Prostate gland (tissue), 2 donors: ENCODE data around the gene RALGPS1. TPM values are rescaled to one million over a fixed set of nuclear protein-coding genes. Genes with fewer than 3 reads are reported as not detected.
A peak's percentile ranks its signal among the peaks of the same experiment; 100 is the strongest.

Experiments used
- DNase-seq: peaks from one replicate; pipeline ENCODE4 v3.0.0-alpha.2; 2019; ENCODE audit warnings: low spot score
- H3K27ac ChIP-seq, 2 donors: fragments of 200-600 bp; sonication (generic); 2 replicates each; pipeline ENCODE4 v1.5.1; 2017 to 2019
- H3K27me3 ChIP-seq: fragments of 200-600 bp; sonication (generic); replicated peaks from 2 replicates; pipeline ENCODE4 v1.5.1; 2019; ENCODE audit not compliant: insufficient read depth
- H3K36me3 ChIP-seq, 2 donors: fragments of 200-600 bp; sonication (generic); 1 replicate in 1 of 2; 2 replicates in 1 of 2; pipeline versions ENCODE4 v1.5.1 to v1.8.1; 2017 to 2019
- H3K4me1 ChIP-seq: fragments of 200-600 bp; sonication (generic); replicated peaks from 2 replicates; pipeline ENCODE4 v1.5.1; 2019
- H3K4me3 ChIP-seq, 2 donors: fragments of 200-600 bp; sonication (generic); 2 replicates each; pipeline ENCODE4 v1.5.1; 2017 to 2019
- H3K9me3 ChIP-seq: fragments of 200-600 bp; sonication (generic); 2 replicates; pipeline ENCODE4 v1.5.1; 2017
- CTCF ChIP-seq, 4 experiments: fragments of 200-600 bp in 2 of 4; fragments of 450-650 bp in 2 of 4; sonication (generic) in 2 of 4; IDR thresholded peaks; 1 replicate in 3 of 4; 2 replicates in 1 of 4; pipeline ENCODE4 v1.5.1; 2016 to 2019; ENCODE audit warnings: antibody characterized with exemption in 4 of 4, mild to moderate bottlenecking in 2 of 4, moderate library complexity in 2 of 4
- POLR2A ChIP-seq: fragments of 450-650 bp; IDR thresholded peaks from one replicate; pipeline ENCODE4 v1.6.1; 2016; ENCODE audit warnings: antibody characterized with exemption, mild to moderate bottlenecking
- POLR2AphosphoS5 ChIP-seq: sonication (generic); formaldehyde crosslinking; IDR thresholded peaks from one replicate; pipeline ENCODE4 v1.6.1; 2017; ENCODE audit warnings: antibody characterized with exemption
- WGBS: methylation state at CpG from one replicate; pipeline ENCODE4 v1.1.5; 2018; 5-methylcytosine and 5-hydroxymethylcytosine counted together
- intact Hi-C: fragments of 100-400 bp; cut with DNase I; formaldehyde crosslinking; loops from one replicate; pipeline ENCODE4 v1.14.2; 2022
- total RNA-seq, 2 donors: library from RNA; depleted of rRNA; stranded (reverse); fragments of >200 nt; gene quantifications; one replicate each; pipeline ENCODE4 v1.1.0, GENCODE V29; 2016

Gene RALGPS1
- total RNA-seq, 2 donors from 2014 or later, result 14.7 to 20.7 TPM

- DNase-seq, result no peak
- intact Hi-C loops, result loop anchor here (5.0 kb wide), 1 partner anchor 135 kb away; no protein-coding TSS in a partner anchor
- no peaks in the 10 kb centered on the region for H3K36me3 ChIP-seq
- H3K27me3 ChIP-seq, result no peaks in the 10 kb centered on the region
- H3K27ac ChIP-seq, result no peak overlapping the region
- TF ChIP-seq CTCF (IDR thresholded peaks at IDR 0.05), result no peak
- no peak for TF ChIP-seq POLR2AphosphoS5
- TF ChIP-seq POLR2A, result no peak
- WGBS, result 88% methylated on average over 9 of the region's 9 CpGs
- no peaks in the 10 kb centered on the region for H3K4me1 ChIP-seq
- no peaks in the 10 kb centered on the region for H3K9me3 ChIP-seq
- H3K4me3 ChIP-seq, result no peak overlapping the region
Measured at GRCh38 chr9:127212453-127212852, 297.9 kb downstream of the RALGPS1 start.

- TF ChIP-seq CTCF (IDR thresholded peaks at IDR 0.05), result no peak
- TF ChIP-seq POLR2A, result no peak
- TF ChIP-seq POLR2AphosphoS5, result no peak
- intact Hi-C loops, result loop anchor here (5.0 kb wide), 1 partner anchor 133 kb away; no protein-coding TSS in a partner anchor
- Histone ChIP-seq H3K27ac (no peak overlapping the region), H3K27me3 (no peaks in the 10 kb centered on the region), H3K36me3 (no peaks in the 10 kb centered on the region), H3K9me3 (no peaks in the 10 kb centered on the region), H3K4me3 (no peak overlapping the region), H3K4me1 (no peaks in the 10 kb centered on the region)
- no peak for DNase-seq
- 80% methylated on average over 4 of the region's 4 CpGs for WGBS
Measured at GRCh38 chr9:127213859-127214258, 299.3 kb downstream of the RALGPS1 start.

- WGBS, result 30% methylated on average over 6 of the region's 6 CpGs
- Histone ChIP-seq H3K4me3 (no peak overlapping the region), H3K36me3 (no peaks in the 10 kb centered on the region), H3K27me3 (no peaks in the 10 kb centered on the region), H3K27ac (no peak overlapping the region), H3K9me3 (no peaks in the 10 kb centered on the region), H3K4me1 (no peaks in the 10 kb centered on the region)
- peak; percentile 61 for TF ChIP-seq POLR2AphosphoS5
- TF ChIP-seq POLR2A, result no peak
- TF ChIP-seq CTCF (IDR thresholded peaks at IDR 0.05), result peak in 3 of 4 experiments; percentile 67 to 85 (median 84)
- intact Hi-C loops, result loop anchor here (5.0 kb wide), 1 partner anchor 133 kb away; no protein-coding TSS in a partner anchor
- DNase-seq, result peak; percentile 71
Measured at GRCh38 chr9:127214421-127215267, 300.1 kb downstream of the RALGPS1 start.

GRCh38 chr9:127215268-127216209, 301.0 kb downstream of the RALGPS1 start:
- no peaks in the 10 kb centered on the region for H3K36me3 ChIP-seq
- no peak for DNase-seq
- no peak overlapping the region for H3K4me3 ChIP-seq
- H3K9me3 ChIP-seq, result no peaks in the 10 kb centered on the region
- H3K27ac ChIP-seq, result no peak overlapping the region
- H3K4me1 ChIP-seq, result no peaks in the 10 kb centered on the region
- no peak for TF ChIP-seq CTCF (IDR thresholded peaks at IDR 0.05)
- no peak for TF ChIP-seq POLR2A
- TF ChIP-seq POLR2AphosphoS5, result no peak
- no peaks in the 10 kb centered on the region for H3K27me3 ChIP-seq
- 89% methylated on average over 14 of the region's 14 CpGs for WGBS
- intact Hi-C loops, result no loop called here
